LNCAP (cell line): ENCODE data around the gene ABCA13.

Experiments used
- CTCF ChIP-seq: fragments of 450-650 bp; IDR thresholded peaks from 2 replicates; pipeline ENCODE4 v1.5.1; 2017; ENCODE audit warnings: mild to moderate bottlenecking

The ABCA13 gene, protein sequence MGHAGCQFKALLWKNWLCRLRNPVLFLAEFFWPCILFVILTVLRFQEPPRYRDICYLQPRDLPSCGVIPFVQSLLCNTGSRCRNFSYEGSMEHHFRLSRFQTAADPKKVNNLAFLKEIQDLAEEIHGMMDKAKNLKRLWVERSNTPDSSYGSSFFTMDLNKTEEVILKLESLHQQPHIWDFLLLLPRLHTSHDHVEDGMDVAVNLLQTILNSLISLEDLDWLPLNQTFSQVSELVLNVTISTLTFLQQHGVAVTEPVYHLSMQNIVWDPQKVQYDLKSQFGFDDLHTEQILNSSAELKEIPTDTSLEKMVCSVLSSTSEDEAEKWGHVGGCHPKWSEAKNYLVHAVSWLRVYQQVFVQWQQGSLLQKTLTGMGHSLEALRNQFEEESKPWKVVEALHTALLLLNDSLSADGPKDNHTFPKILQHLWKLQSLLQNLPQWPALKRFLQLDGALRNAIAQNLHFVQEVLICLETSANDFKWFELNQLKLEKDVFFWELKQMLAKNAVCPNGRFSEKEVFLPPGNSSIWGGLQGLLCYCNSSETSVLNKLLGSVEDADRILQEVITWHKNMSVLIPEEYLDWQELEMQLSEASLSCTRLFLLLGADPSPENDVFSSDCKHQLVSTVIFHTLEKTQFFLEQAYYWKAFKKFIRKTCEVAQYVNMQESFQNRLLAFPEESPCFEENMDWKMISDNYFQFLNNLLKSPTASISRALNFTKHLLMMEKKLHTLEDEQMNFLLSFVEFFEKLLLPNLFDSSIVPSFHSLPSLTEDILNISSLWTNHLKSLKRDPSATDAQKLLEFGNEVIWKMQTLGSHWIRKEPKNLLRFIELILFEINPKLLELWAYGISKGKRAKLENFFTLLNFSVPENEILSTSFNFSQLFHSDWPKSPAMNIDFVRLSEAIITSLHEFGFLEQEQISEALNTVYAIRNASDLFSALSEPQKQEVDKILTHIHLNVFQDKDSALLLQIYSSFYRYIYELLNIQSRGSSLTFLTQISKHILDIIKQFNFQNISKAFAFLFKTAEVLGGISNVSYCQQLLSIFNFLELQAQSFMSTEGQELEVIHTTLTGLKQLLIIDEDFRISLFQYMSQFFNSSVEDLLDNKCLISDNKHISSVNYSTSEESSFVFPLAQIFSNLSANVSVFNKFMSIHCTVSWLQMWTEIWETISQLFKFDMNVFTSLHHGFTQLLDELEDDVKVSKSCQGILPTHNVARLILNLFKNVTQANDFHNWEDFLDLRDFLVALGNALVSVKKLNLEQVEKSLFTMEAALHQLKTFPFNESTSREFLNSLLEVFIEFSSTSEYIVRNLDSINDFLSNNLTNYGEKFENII (N-terminal part only)

DNA sequence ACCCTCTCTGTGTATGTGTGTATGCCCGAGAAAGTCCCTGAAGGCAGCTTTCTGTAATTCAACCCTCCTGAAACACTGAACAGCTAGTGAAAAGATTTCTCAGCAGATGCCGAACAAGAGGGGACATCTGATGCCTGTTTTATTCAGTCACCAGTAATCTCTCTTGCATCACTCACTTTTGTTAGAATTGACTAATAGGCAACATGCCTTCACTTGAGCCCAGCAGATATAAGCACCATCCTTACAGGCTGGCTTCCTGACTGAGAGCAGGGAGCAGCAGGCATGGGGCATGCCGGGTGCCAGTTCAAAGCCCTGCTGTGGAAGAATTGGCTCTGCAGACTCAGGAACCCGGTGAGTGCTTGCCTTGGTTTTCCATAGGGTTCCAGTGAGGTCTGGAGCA, at the start of gene ABCA13:
Gene ABCA13, plus strand, starts transcription at position 257 of the 400 bp plus-strand sequence. Its CDS starts 26 bp downstream, at position 283.
- TF ChIP-seq CTCF, result no peak

DNA sequence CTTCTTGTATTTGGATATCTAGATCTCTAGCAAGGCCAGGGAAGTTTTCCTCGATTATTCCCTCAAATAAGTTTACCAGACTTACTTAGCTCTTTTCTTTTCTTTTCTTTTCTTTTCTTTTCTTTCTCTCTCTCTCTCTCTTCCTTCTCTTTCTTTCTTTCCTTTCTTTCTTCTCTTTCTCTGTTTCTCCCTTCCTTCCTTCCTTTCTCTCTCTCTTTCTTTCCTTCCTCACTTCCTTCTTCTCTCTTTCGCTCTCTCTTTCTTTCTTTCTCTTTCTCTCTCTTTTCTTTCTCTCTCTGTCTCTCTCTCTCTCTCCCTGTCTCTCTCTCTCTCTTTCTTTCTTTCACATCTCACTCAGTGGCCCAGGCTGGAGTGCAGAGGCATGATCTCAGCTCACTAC, 45.2 kb upstream of the ABCA13 start:
- no peak for TF ChIP-seq CTCF

DNA sequence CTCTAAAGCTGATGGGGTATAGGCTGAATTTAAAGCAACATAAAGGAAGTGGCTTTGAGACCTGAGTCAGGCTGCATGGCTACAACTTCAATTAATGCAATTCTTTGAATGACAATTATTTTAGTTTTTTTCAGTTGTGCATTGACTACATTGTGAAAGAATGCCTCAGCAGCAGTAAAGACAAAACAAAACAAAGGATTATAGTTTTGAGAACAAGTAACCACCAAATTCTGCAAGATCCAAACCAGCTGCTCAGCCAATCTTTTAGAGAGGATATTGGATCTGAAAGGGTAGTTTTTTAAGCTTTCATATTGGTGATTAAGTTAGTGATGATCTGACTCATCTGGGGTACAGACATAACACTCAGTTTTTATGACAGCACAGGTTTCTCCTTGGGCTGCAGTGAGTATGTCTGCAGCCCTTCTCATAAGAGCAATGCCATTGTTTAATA, 40.6 kb upstream of the ABCA13 start:
- no peak for TF ChIP-seq CTCF

- TF ChIP-seq CTCF, result no peak
Observed at GRCh38 chr7:48132792-48133191, 38.5 kb upstream of the ABCA13 start.

- no peak; the same call in 1 of the 2 replicates for TF ChIP-seq CTCF
Observed at GRCh38 chr7:48139459-48139858, 31.8 kb upstream of the ABCA13 start.

GRCh38 chr7:48140001-48140681, 31.1 kb upstream of the ABCA13 start:
- TF ChIP-seq CTCF, result no peak

- no peak for TF ChIP-seq CTCF
Observed at GRCh38 chr7:48141521-48141920, 29.7 kb upstream of the ABCA13 start.
